GM12878 (cell line): Measurements from ENCODE around the gene GAREM1. TPM values are rescaled to one million over a fixed set of nuclear protein-coding genes. Genes with fewer than 3 reads are reported as not detected.

Experiments
- ATAC-seq: fragments of 200-7000 bp; cut with Tn5 transposase; 3 replicates; pipeline ENCODE4 v1.9.1; 2020; ENCODE audit warnings: mild to moderate bottlenecking, moderate library complexity
- BruUV-seq: library from RNA; stranded (reverse); fragments of 400-500 nt; replicated peaks from 2 replicates; lab custom pipeline; 2021; lab: Mats Ljungman, UMichigan
- CTCF ChIA-PET: fragments of 300-600 bp; sonication (Branson Sonifier 250); formaldehyde crosslinking; extraction: SDS; loops from one replicate; lab custom pipeline; 2021; ENCODE audit warnings: inconsistent platforms; lab: Yijun Ruan, JAX
- POLR2A ChIA-PET: fragments of 350-600 bp; formaldehyde crosslinking; extraction: SDS; loops from one replicate; lab custom pipeline; 2021; ENCODE audit warnings: inconsistent platforms; lab: Charles Lee
- RAD21 ChIA-PET: fragments of 300-600 bp; sonication (Branson Sonifier 250); formaldehyde crosslinking; loops from one replicate; lab custom pipeline; 2023; ENCODE audit warnings: antibody characterized with exemption; ENCODE audit not compliant: unreplicated experiment; lab: Charles Lee
- SMC1A ChIA-PET: fragments of 300-600 bp; sonication (Branson Sonifier 250); formaldehyde crosslinking; loops from one replicate; lab custom pipeline; 2023; ENCODE audit not compliant: unreplicated experiment, uncharacterized antibody; lab: Charles Lee
- DNase-seq: peaks from one replicate; pipeline ENCODE4 v3.0.0-alpha.2; 2011; ENCODE audit warnings: low read depth, low spot score
- FAIRE-seq: peaks from 3 replicates; lab custom pipeline; 2011; peaks lifted over from hg19 to GRCh38; lab: Jason Lieb, UNC
- H2AFZ ChIP-seq: 2 replicates; pipeline ENCODE4 v1.6.0; 2011; ENCODE audit warnings: low read depth, low read length, control low read depth; ENCODE audit not compliant: control insufficient read depth
- H3K27ac ChIP-seq: 2 replicates; pipeline ENCODE4 v1.5.1; 2011; ENCODE audit warnings: control low read depth; ENCODE audit not compliant: control insufficient read depth, insufficient read depth
- H3K27me3 ChIP-seq, 2 experiments: replicated peaks in 1 of 2; 2 replicates each; pipeline versions ENCODE4 v1.6.0 to v1.6.1; 2011; ENCODE audit warnings: low read length in 1 of 2; ENCODE audit not compliant: control insufficient read depth in 2 of 2, insufficient read depth in 2 of 2
- H3K36me3 ChIP-seq, 2 experiments: 2 replicates each; pipeline ENCODE4 v1.5.1; 2011; ENCODE audit warnings: low read length in 1 of 2; ENCODE audit not compliant: control insufficient read depth in 2 of 2, insufficient read depth in 2 of 2
- H3K4me1 ChIP-seq: 2 replicates; pipeline ENCODE4 v1.6.1; 2011; ENCODE audit warnings: mild to moderate bottlenecking, low read length, moderate library complexity, mixed read lengths; ENCODE audit not compliant: control insufficient read depth, insufficient read depth
- H3K4me2 ChIP-seq: 2 replicates; pipeline ENCODE4 v1.6.0; 2011; ENCODE audit warnings: control low read depth; ENCODE audit not compliant: control insufficient read depth, insufficient read depth
- H3K4me3 ChIP-seq: fragments of 200-600 bp; sonication (generic); 2 replicates; pipeline ENCODE4 v1.5.1; 2016
- H3K79me2 ChIP-seq: 2 replicates; pipeline ENCODE4 v1.6.0; 2011; ENCODE audit warnings: low read length; ENCODE audit not compliant: control insufficient read depth, insufficient read depth
- H3K9ac ChIP-seq: 2 replicates; pipeline ENCODE4 v1.8.0; 2011; ENCODE audit warnings: low read length, control low read depth, mixed read lengths; ENCODE audit not compliant: control insufficient read depth, insufficient read depth
- H3K9me3 ChIP-seq: replicated peaks from 3 replicates; pipeline ENCODE4 v1.5.1; 2011; ENCODE audit warnings: mild to moderate bottlenecking, low read length; ENCODE audit not compliant: control insufficient read depth, insufficient read depth
- H4K20me1 ChIP-seq: 2 replicates; pipeline ENCODE4 v1.6.0; 2011; ENCODE audit not compliant: control insufficient read depth, insufficient read depth
- CREM ChIP-seq: IDR thresholded peaks from 2 replicates; pipeline ENCODE4 v1.6.1; 2014; ENCODE audit warnings: antibody characterized with exemption, low read depth
- NR2F1 ChIP-seq: fragments of 450-650 bp; conservative IDR thresholded peaks from 2 replicates; pipeline ENCODE4 v1.6.1; 2017; ENCODE audit warnings: mild to moderate bottlenecking
- RB1 ChIP-seq: fragments of 450-650 bp; formaldehyde crosslinking; IDR thresholded peaks from 2 replicates; pipeline ENCODE4 v1.6.1; 2017; ENCODE audit warnings: mild to moderate bottlenecking, borderline replicate concordance
- RCOR1 ChIP-seq: conservative IDR thresholded peaks from 2 replicates; pipeline ENCODE4 v1.6.1; 2012; ENCODE audit warnings: low read depth, low read length, improper control_type of control experiment
- SMARCA5 ChIP-seq: fragments of 450-650 bp; IDR thresholded peaks from 2 replicates; pipeline ENCODE4 v1.6.1; 2017; ENCODE audit warnings: mild to moderate bottlenecking
- WGBS: methylation state at CpG from one replicate; pipeline ENCODE4 v1.1.6; 2016; ENCODE audit warnings: low lambda C conversion rate; ENCODE audit not compliant: insufficient replicate concordance, insufficient coverage; ENCODE audit errors: missing lambda C conversion rate; 5-methylcytosine and 5-hydroxymethylcytosine counted together
- in situ Hi-C: fragments of 300-500 bp; cut with MboI; formaldehyde crosslinking; loops from 9 replicates; pipeline ENCODE4 v1.14.3; 2018; ENCODE audit warnings: mixed read lengths
- intact Hi-C: fragments of 100-400 bp; cut with micrococcal nuclease; formaldehyde crosslinking; loops from one replicate; pipeline ENCODE4 v1.14.2; 2022; ENCODE audit not compliant: unreplicated experiment
- polyA plus RNA-seq, 11 experiments: library from polyadenylated mRNA; depleted of rRNA in 4 of 11; unstranded in 6 of 11; stranded (reverse) in 5 of 11; fragments of >200 nt; fragmentation: Nextera tagmentation in 4 of 11; fragmentation: Illumina TruSeq in 1 of 11; extraction: Ambion mirVana in 4 of 11; extraction: Trizol in 1 of 11; gene quantifications; 1 replicate in 1 of 11; 2 replicates in 10 of 11; pipeline versions ENCODE4 v1.2.1 to v1.2.3, GENCODE V29; 2011 to 2016; ENCODE audit warnings: inconsistent platforms in 2 of 11, missing spikeins in 2 of 11, low read depth in 1 of 11
- total RNA-seq, 4 experiments: library from RNA; depleted of rRNA in 3 of 4; stranded (reverse); fragments of >200 nt in 3 of 4; fragmentation: Illumina TruSeq in 1 of 4; extraction: Trizol in 1 of 4; gene quantifications; 2 replicates each; pipeline versions ENCODE4 v1.2.1 to v1.2.3, GENCODE V29; 2013 to 2021

The GAREM1 gene
- total and polyA plus RNA-seq, 10 of the 15 experiments (the other 5 are each of a cell fraction or from before 2014, with no cell fraction given), result 0.05 to 0.29 (median 0.05) TPM; not detected in 7

- intact Hi-C loops (no loop called here), in situ Hi-C loops (no loop called here)
- no peaks in the 10 kb centered on the region for H3K79me2 ChIP-seq
- no peaks in the 10 kb centered on the region for H3K27me3 ChIP-seq
- FAIRE-seq (no peak), ATAC-seq (no peak), DNase-seq (no peak)
- no peak overlapping the region for H3K4me3 ChIP-seq
- H3K9me3 ChIP-seq, result no peaks in the 10 kb centered on the region
- no peaks in the 10 kb centered on the region for H3K36me3 ChIP-seq
- POLR2A ChIA-PET, result no interaction called here
- H3K4me1 ChIP-seq, result no peaks in the 10 kb centered on the region
- no peak overlapping the region for H2AFZ ChIP-seq
- H3K27ac ChIP-seq, result no peak overlapping the region
- CTCF ChIA-PET, result no interaction called here
- SMC1A ChIA-PET, result interaction anchor here (1.0 kb wide), 1 partner anchor 9 kb away, joined by 3 read pairs; no protein-coding TSS in a partner anchor
- TF ChIP-seq CREM (no peak), RCOR1 (no peak), RB1 (no peak)
- RAD21 ChIA-PET, result no interaction called here
- H3K9ac ChIP-seq, result no peak overlapping the region
- H3K4me2 ChIP-seq, result no peak overlapping the region
- no peaks in the 10 kb centered on the region for H4K20me1 ChIP-seq
- BruUV-seq, result no TSS peak
- 25% methylated on average over 4 of the region's 4 CpGs for WGBS
These were observed 10.4 kb downstream of the GAREM1 start for GRCh38 chr18:32460171-32460731.

GRCh38 chr18:32459361-32460101 is 11.2 kb downstream of the GAREM1 start:
- ChIA-PET POLR2A (no interaction called here), CTCF (no interaction called here), RAD21 (no interaction called here), SMC1A (no interaction called here)
- Histone ChIP-seq H3K9ac (no peak overlapping the region), H3K4me1 (no peaks in the 10 kb centered on the region), H3K27me3 (no peaks in the 10 kb centered on the region), H3K9me3 (no peaks in the 10 kb centered on the region), H3K36me3 (no peaks in the 10 kb centered on the region), H3K27ac (no peak overlapping the region), H4K20me1 (no peaks in the 10 kb centered on the region), H3K79me2 (no peaks in the 10 kb centered on the region), H2AFZ (no peak overlapping the region), H3K4me2 (no peak overlapping the region), H3K4me3 (no peak overlapping the region)
- ATAC-seq, result no peak
- TF ChIP-seq SMARCA5 (no peak), NR2F1 (no peak)
- DNase-seq, result no peak
- WGBS, result 17% methylated on average over 4 of the region's 4 CpGs
- in situ Hi-C loops, result no loop called here
- no peak for FAIRE-seq
- BruUV-seq, result no TSS peak
- intact Hi-C loops, result no loop called here
